Stimulated activated CD4-positive, alpha-beta T cell treated with anti-CD3 and anti-CD28 coated beads, Interleukin-1b, Interleukin-23, amount 100 ng/mL, for 24 hours (primary cell): ENCODE data around the gene TTC23.
"Not testable (repeated sequence)": the region's sequence is repeated elsewhere in the genome, so short reads cannot be mapped to it uniquely, and the experiment has no call there.

Source experiments
- DNase-seq, 4 experiments: peaks; one replicate each; pipeline ENCODE4 v3.0.0-alpha.2; 2020; ENCODE audit warnings: low read depth in 4 of 4, low spot score in 1 of 4

TTC23 gene

GRCh38 chr15:99122831-99123712 is 126.3 kb downstream of the TTC23 start:
- DNase-seq, result no peak

GRCh38 chr15:99121691-99122410 is 127.5 kb downstream of the TTC23 start:
- no peak for DNase-seq

GRCh38 chr15:99121207-99121606 is 128.2 kb downstream of the TTC23 start:
- no peak for DNase-seq

GRCh38 chr15:99120050-99120777 is 129.2 kb downstream of the TTC23 start:
- DNase-seq, result no peak

- no peak for DNase-seq
These were observed 130.4 kb downstream of the TTC23 start for GRCh38 chr15:99118801-99119546.

- DNase-seq, result no peak
These were observed 131.1 kb downstream of the TTC23 start for GRCh38 chr15:99118258-99118632.

- no peak for DNase-seq
These were observed 131.7 kb downstream of the TTC23 start for GRCh38 chr15:99117563-99118257.

GRCh38 chr15:99117111-99117510 is 132.3 kb downstream of the TTC23 start:
- DNase-seq, result no peak

- DNase-seq, result no peak
These were observed 133.8 kb downstream of the TTC23 start for GRCh38 chr15:99115300-99116215.

GRCh38 chr15:99114511-99115299 is 134.7 kb downstream of the TTC23 start:
- no peak for DNase-seq

GRCh38 chr15:99113547-99114271 is 135.7 kb downstream of the TTC23 start:
- no peak for DNase-seq

- not testable (repeated sequence) for DNase-seq
These were observed 137.7 kb downstream of the TTC23 start for GRCh38 chr15:99111641-99112040.

- no peak for DNase-seq
These were observed 138.6 kb downstream of the TTC23 start for GRCh38 chr15:99110581-99111320.

- DNase-seq, result no peak
These were observed 139.3 kb downstream of the TTC23 start for GRCh38 chr15:99110093-99110492.

- no peak for DNase-seq
These were observed 139.8 kb downstream of the TTC23 start for GRCh38 chr15:99109555-99110021.

- DNase-seq, result no peak
These were observed 140.4 kb downstream of the TTC23 start for GRCh38 chr15:99108993-99109392.
